ENCODE measurements around the gene PKHD1.

DNA sequence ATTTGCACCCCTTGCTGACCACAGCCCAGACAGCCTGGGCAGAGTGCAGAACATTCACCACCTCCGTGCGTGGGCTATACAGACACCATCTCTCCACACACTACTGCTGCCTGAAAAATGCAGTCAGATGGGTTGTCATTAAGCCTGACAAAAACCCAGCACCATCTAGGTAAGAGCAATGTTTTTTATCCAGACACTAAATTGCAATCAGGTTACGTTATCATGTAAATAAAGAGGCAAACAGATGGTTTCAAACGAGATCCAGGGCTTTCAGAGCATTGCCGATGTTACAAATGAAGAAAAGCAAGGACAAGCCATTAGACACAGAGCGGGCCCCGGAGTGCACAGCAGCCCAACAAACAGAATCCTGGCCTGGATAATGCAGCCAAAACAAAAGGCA, 269.6 kb downstream of the PKHD1 start:
- TF ChIP-seq, protein P1, sequence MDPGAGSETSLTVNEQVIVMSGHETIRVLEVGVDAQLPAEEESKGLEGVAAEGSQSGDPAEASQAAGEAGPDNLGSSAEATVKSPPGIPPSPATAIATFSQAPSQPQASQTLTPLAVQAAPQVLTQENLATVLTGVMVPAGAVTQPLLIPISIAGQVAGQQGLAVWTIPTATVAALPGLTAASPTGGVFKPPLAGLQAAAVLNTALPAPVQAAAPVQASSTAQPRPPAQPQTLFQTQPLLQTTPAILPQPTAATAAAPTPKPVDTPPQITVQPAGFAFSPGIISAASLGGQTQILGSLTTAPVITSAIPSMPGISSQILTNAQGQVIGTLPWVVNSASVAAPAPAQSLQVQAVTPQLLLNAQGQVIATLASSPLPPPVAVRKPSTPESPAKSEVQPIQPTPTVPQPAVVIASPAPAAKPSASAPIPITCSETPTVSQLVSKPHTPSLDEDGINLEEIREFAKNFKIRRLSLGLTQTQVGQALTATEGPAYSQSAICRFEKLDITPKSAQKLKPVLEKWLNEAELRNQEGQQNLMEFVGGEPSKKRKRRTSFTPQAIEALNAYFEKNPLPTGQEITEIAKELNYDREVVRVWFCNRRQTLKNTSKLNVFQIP (CRISPR knock-in tag; IDR thresholded peaks at IDR 0.05; ENCODE audit: borderline replicate concordance, low read depth) = no peak
- TF ChIP-seq, protein P2, sequence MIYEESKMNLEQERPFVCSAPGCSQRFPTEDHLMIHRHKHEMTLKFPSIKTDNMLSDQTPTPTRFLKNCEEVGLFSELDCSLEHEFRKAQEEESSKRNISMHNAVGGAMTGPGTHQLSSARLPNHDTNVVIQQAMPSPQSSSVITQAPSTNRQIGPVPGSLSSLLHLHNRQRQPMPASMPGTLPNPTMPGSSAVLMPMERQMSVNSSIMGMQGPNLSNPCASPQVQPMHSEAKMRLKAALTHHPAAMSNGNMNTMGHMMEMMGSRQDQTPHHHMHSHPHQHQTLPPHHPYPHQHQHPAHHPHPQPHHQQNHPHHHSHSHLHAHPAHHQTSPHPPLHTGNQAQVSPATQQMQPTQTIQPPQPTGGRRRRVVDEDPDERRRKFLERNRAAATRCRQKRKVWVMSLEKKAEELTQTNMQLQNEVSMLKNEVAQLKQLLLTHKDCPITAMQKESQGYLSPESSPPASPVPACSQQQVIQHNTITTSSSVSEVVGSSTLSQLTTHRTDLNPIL (CRISPR knock-in tag; IDR thresholded peaks at IDR 0.05; ENCODE audit: low read depth) = no peak
- TF ChIP-seq RARB (CRISPR knock-in tag; IDR thresholded peaks at IDR 0.05) = no peak
- TF ChIP-seq, protein P3, sequence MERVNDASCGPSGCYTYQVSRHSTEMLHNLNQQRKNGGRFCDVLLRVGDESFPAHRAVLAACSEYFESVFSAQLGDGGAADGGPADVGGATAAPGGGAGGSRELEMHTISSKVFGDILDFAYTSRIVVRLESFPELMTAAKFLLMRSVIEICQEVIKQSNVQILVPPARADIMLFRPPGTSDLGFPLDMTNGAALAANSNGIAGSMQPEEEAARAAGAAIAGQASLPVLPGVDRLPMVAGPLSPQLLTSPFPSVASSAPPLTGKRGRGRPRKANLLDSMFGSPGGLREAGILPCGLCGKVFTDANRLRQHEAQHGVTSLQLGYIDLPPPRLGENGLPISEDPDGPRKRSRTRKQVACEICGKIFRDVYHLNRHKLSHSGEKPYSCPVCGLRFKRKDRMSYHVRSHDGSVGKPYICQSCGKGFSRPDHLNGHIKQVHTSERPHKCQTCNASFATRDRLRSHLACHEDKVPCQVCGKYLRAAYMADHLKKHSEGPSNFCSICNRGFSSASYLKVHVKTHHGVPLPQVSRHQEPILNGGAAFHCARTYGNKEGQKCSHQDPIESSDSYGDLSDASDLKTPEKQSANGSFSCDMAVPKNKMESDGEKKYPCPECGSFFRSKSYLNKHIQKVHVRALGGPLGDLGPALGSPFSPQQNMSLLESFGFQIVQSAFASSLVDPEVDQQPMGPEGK (CRISPR knock-in tag; IDR thresholded peaks at IDR 0.05; ENCODE audit: borderline replicate concordance) = no peak
- TF ChIP-seq BACH2 (CRISPR knock-in tag; IDR thresholded peaks at IDR 0.05; ENCODE audit: borderline replicate concordance) = no peak
